DMS79 (cell line): ENCODE results near the gene PCGF3.
"Not testable (repeated sequence)": the region's sequence is repeated elsewhere in the genome, so short reads cannot be mapped to it uniquely, and the experiment has no call there.

ENCODE experiments used
- DNase-seq: peaks from one replicate; lab custom pipeline; 2025; lab: John Stamatoyannopoulos, UW

Gene PCGF3

DNA sequence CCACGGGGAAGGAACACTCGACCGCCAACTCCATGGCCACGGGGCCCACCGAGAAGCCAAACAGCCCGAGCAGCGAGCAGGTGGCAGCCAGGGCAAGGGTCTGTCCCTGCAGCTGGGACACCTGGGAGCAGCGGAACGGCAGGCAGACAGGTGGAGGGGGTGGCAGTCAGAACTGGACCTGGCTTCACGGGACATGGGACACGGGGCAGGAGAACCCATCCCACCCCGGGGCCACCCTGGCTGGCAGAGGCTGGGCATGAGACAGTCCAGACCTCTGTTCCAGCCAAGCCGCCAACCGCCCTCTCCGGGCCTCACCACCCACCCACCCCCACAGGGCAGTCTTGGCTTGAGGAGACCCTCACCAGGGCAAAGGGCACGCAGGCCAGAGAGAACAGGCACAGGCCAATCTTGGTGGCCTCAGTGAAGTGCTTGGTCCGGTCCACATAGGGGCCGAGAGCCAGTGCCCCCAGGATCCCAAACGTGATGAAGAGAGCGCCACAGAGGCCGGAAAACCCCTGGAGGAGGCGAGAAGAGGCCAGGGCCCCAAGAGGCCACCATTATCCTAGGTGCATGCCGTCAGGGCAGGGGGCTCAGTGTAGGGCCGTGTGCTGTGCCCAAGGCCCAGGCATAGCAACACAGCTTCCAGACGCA, 22.3 kb upstream of the PCGF3 start:
- no peak for DNase-seq

DNA sequence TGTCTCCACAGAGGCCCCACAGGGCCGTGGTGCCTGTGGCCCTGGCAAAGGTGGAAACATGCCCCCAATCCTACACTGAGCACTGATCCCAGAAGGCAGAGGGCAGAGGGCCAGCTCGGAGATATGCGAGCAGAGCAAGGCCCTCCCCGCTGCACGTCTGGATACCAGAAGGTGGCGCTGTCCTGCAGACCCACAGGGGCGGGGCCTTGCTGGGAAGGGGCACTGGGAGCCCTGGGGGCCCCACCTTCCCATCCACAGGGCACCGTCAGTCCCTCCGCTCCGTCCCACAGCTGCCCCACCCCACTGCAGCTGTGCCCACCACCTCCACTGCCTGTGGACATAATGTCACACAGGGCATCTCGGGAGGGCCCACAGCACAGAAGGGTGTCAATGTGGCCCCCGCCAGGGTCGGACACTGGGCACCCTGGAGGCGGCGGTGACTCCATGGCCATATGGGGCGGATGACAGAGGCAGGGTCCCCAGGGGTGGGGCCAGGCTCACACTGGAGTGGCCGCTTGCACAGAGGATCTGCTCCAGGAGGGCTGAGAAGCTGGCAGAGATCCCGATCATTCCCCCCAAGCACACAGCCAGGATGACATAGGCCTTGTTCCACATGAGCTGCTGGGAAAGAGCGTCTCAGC, 21.5 kb upstream of the PCGF3 start:
- DNase-seq = no peak

DNA sequence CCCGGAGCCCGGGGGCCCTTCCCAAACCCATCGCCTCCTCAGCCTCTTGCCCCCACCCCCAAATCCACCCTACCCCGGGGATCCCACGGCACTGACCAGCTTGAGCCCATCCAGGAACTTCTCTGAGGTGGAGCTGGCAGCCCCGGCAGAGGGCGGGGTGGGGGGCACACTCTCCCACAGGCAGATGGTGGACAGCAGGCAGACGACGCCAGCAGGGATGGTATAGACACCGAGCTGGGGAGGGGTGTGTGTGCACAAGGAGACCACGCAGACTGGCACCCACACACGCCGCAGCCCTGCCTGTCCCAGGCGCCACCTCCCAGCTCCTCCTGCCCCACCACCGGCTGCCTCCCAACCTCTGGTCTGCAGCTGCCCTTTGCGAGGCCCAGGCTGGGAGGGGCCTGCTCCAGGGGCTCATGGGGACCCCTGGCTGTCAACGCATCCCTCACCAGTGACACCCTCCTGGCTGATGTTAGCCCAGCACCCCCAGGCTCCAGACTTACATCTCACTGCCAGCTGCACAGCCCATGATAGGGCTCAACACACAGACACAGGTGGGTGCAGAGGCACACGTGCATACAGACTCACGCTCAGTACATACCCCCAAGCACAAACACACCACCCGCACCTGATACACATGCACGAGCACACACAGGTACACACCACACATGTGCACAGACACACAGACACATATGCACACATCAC, 20.9 kb upstream of the PCGF3 start:
- no peak for DNase-seq

DNA sequence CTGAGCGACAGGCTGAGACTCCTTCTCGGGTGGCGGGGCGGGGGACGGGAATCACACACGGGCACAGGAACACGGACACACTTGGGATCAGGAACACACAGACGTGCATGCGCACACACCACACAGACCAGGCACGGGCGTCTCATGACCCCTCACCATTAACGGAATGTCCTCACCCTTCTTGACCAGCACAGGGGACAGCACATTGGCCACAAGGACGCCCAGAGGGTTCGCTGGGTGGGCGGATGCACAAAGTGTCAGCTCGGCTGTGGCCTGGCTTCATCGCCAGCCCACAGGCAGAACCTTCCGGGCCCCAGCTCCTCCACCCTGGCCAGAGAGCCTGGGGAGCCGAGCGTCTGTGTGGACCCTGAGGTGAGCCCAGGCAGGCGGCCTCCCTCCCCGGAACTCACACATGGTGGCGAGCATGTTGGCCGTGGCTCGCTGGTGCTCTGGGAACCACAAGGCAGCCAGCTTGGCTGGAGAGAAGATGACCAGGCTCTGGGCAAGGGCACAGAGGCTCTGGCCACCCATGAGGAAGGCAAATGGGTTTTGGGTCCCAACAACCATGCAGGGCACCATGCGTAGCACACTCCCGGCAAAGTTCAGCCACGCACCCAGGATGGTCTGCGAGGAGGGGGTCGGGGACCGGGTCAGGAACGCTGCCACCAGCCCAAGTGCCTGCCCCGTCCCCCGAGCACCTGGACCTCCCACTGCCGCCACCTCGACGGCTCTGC, 19.8 kb upstream of the PCGF3 start:
- DNase-seq = no peak

DNA sequence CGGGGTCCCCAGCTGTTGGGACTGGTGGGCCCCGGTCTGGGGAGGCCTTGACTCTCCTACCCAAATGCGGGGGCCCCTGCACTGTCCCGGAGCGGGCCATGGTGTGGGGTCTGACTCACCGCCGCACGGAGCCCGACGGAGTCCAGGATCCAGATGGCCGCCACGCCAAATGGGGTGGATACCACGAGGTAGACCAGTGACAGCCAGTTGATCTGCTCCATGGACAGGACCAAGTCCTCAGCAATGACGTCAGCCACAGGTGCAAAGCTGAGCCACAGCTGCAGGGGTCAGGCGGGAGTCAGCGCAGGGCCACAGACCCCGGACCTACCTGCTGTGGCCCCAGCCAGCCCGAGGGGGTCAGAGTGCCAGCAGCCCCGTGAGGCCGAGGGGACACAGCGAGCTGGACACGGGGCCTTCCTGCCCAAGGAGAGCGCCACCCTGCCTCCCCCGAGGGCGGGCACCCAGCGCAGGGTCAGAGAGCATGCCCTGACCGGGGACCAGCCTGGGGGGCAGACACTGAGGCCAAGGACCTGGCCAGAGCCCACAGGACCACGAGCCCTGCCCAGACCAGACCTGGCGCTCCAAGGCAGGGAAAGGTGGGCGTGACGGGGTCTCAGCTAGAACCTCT, 19.1 kb upstream of the PCGF3 start:
- DNase-seq = no peak

DNA sequence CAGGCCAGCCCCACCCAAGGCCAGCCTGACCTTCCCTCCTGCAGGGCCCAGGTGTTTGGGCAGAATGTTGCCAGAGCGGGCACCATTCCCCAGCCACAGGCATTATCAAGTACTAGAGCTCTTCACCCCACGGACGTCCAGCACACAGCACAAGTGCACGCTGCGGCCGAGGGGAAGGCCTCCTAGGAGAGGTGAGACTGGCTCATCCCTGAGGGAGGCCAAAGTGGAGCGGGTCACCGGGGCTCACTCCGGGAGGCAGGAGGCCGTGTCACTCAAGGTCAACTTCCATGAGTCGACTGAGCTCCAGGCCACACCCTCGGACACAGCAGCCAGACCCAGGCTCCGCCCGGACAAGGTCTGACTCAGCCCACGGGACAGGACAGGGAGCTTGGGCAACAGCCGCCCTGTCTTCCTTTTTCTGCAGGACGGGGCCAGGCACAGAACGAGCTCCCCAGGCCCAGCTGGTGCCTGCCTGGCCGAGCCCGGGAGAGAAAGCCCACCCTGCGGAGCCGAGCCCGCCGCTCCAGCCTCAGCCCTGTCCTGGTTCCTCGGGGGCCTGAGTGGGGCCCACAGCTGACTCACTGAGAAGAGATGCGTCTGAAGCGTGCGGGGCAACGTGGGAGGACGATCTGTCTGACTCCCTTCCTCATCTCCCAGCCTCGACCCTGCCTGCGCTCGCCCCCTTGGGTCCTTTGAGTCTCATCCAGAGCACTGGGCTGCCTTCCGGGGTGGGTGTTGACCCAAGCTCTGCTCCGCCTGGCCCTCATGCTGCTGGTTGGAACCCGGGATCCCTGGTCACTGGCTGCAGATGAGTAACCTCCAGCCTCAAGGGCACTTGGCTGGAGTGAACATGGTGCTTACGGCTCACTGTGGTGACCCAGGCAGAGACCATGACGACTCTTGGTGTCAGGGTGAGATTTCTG, 18.3 kb upstream of the PCGF3 start:
- DNase-seq = no peak

DNA sequence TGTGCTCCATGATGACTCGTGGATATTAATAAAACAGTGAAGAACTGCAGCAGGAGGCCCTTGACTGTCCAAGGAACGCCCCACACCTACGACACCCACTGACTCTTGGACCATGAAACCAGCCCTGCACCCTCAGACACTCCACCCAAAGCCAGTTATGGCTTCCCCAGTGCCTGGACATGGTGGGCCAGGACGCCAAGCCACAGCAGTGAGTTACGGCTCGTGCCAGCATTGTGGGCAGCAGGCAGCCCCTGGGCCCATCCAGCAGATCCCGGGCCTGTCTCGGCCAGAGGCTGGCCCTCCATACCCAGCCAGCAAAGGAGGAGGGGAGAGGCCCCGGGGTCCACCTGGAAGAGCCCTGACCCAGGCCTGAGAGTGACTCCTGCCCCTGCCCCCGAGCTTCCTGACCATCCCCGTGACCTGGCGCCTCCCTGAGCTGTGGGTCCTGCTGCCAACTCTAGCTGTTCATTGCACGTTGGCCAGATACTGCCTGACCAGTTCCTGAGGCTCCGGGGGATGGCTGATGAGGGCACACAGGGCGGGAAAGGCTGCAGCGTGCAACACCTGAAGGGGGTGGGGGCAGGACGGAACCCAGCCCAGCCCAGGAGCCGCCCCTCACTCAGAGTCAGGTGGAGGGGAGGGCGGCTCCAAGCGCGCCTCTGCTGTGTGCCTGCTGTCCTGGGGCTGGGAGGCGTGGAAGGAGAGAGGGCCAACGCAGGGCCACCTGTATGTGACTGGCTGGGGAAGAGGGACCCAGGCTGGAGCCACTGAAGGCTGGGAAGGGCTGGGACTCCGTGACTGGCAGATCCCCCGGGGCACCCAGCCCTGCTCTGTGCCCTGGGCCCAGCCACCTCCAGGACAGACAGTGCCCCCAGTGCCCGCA, 17.4 kb upstream of the PCGF3 start:
- no peak for DNase-seq

DNA sequence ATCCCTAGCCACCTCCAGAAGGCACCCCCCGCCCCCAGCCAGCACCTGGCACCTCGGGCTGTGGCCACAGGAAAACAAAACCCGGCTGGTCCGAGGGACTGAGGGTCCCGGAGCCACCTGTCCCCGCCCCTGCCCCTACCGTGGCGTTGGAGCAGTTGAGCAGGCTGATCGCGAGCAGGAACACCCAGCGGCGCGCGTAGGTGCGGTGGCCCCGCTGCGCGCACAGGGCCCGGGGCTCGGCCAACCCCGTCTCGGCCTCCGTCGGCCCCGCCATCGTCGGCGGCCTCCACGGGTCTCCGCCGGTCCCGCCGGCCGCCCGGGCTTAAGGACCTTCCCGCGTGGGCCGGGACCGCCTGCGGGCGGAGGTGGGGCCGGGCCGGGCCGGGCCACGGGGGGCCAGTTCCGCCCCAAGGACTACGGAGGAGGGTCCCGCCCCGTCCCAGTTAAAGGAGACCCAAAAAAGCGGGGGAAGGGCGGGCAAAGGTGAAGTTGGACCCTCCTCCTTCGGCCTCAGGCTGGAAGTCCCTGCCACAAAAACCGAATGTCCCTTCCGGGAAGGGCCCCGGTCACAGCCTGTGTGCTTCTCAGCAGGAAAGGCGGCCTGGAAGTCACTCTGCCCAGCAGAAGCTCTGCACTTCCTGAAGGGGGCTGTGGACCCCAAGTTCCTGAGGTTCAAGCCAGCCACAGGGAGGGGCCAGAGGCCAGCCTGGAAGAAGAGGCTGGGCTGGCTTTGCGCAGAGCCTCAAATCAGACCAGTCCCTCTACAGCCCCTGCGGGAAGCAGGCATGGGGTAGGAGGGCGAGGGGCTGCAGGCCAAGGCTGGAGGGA, 16.6 kb upstream of the PCGF3 start, which contains the start of gene SLC49A3:
Gene SLC49A3, minus strand, starts transcription at position 298 of the 828 bp plus-strand sequence. Its CDS starts 24 bp downstream, at position 274.
- no peak for DNase-seq

DNA sequence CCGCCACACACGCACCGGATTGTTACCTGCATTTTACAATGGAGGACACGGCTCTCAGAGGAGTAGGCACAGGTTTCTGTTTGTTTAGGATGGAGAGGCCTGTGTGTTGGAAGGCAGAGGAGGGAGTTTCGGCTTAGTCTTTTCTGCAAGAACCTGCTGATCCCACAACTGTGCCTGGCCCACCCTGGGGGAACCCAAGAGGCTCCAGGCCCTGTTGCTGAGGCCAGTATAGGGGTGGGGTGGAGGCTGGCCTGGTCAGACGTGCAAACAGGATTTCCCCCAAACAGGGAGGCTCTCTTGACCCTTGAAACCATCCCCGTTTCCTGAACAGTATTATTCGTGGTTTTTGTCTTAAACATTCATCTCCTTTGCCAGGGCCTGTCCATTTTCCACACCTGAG, 15.9 kb upstream of the PCGF3 start:
- DNase-seq = no peak

DNA sequence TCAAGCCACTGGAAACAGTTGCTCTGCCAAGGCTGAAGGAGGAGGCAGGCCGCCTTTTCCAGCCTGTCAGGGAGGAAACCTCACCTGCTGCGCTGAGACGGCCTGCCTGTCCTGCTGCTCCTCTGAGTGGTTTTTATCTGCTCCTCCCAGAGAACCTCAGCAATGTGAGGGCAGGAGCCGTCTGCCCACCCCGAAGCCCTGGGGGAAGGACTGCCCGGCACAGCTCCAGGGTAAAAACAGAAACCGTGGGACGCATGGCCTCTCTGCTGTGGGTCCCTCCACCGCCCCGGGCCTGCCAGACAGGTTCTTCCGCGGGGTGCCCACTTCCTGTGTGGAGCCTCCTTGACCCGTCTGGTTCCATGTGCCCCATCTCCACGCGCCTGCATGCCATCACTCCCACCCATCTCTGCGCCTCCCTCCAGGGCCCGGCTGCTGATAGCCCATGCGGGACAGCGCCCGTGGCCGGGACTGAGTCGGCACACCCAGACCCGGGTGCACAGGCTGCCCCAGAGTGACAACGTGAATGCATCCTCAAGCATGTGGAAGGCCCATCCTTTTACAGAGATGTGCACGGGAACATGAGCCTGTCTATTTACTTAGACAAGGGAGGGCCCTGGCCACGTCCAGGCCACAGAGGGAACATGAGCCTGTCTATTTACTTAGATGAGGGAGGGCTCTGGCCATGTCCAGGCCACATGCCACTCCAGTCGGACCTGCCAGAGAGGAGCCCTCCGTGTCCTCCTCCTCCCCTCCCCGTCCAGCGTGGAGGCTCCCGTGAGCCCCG, 12.7 kb upstream of the PCGF3 start:
- DNase-seq = no peak

DNA sequence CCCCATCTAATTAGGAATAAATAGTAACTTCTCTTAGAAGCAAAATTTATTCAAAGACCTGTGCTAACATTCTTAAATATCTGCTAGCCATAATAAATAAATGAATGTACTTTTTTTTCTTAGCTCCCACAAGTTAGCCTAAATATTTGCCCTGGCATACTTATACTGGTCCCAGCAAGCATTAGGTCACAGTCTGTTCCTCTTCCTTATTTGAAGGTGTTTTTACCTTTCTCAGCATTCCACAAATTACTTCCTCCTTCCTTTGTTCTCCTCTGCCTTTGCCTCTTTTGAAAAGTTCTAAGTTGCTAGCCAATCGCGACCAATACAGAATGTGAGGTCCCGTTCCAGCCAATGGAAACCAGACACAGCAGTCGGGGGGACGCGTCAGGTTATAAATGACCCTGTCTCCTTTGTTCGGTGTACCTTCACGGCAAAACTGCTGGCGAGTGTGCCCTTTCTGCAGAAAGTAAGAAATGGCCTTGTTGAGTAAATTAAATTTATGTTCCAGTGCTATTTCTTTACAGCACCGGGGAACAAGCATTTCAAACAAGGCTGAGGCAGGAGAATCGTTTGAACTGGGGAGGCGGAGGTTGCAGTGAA, 11.2 kb upstream of the PCGF3 start:
- DNase-seq = not testable (repeated sequence)

DNA sequence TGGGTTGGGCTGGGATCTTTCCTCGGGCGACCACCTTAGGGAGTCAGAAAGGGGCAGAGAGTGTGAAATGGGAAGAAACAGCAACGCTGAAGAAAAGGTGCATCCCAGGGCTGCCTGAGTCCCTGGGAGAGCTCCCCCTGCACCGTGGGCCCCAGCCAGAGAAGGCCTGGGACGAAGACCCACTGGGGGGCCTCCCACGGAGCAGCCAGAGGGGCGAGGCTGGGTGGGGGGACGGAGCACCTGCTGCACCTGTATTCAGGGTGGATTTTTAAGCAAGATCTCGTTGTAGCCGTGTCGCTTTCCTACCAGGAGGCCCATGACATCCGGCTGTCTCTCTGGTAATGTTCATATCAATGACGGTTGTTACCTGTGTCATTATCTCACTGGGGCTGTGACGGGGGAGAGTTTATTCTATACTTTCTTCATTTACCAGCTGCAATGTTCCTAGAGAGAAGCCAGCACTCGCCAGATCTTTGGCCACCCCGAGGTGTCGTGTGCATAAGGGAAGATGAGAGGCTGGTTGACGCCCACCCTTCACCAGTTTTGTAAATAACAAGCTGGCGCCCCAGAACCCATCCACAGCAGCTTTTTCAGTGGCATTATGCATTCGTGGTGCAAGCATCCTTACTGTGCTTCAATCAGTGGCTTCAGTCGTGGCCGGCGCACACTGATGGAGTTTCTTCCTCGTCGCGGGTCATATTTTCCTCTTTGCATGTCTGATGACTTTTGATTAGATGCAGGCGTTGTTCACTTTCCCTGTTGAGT, 5.6 kb upstream of the PCGF3 start:
- no peak for DNase-seq

DNA sequence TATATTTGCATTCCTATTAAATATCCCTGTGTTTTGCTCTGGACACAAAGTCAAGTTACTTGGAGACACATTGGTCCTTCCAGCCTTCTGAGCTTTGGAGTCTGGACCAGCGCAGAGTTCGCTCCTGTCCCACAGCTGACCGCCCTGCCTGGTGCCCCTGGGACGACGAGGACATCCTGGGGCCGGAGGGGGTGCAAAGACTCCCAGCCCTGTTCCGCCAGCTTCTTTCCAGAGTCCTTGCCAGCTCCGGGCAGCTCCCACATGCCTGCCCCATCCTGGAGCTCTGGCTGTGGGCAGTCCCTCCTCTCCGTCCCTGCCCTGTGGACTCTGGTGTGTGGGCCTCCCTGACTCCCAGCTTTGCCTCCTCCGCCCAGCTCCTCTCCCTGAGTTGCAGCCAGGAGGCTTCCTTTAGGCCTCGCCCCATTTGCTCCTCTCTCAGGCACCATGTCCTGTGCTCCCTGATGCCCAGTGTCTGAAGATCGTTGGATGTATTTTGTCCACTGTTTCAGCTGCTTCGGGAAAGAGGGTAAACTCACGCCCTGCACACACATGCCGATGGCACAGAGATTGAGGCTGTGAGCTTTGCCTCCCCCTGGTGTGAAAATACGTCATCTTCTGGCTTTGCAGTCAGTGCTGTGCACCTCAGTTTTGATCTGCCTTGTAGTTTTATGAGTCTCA, 4.9 kb upstream of the PCGF3 start:
- DNase-seq = no peak

DNA sequence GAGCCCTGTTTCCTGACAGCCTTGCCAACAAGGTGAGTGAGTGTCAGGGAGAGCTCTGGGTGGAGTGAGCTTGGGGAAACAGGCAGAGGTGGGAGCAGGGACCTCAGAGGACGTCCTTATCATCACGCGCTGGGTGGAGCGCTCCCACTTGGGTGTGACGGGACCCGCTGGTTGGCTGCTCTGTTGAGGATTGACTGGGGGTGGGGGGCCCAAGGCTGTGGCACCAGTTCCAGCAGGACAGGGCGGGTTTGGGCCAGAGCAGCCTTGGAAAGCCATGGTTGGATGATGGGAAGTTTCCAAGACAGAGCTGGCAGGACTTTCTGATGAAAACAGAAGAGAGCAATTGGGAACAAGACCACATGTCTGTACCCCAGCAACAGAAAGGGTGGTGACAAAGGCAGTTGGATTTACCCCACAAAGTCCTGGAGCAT, 3.0 kb upstream of the PCGF3 start:
- no peak for DNase-seq

DNA sequence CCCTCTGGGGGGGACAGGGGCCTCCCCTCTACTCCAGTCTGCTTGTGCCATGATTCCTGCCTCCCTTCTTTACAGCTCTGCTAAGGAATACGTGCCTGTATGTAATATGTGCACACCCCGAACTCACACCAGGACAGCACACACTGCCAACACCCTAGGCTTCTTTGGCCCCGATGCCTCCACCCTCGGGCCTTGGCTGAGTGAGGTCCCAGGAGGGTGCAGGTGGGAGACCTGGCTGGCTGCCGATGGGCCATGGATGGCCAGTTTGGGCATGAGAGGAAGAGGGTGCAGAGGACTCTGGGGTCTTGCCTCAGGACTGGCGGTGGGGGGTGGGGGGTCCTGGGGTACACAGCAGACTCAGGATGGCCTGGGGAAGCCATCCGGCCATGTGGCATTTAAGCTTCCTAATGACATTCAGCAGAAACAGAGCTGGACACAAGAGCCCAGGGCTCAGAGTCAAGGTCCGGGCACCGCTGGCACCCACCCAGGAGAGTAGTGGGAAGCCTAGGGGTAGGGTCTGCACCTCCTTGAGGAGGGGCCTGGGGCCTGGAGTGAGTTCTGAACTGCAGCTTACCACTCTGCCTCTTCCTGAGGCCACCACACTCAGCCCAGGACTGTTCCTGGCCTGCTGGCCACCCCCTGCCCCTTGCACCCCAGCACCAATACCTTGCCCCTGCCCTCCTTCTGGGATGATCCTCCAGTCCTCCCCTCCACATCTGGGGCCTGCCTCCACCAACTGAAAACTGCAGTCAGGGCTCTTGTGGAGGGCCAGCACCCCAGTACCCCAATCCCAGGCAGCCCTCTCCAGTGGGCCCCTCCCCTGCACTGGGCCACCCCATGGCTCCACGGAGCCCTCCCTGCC, 2.1 kb upstream of the PCGF3 start:
- no peak for DNase-seq
